Activated T-cell treated with anti-CD3 and anti-CD28 coated beads, Interleukin-2, amount 50 U/mL, for 4 hours (primary cell): Measurements from ENCODE around the gene GLS. TPM values are rescaled to one million over a fixed set of nuclear protein-coding genes. Genes with fewer than 3 reads are reported as not detected.
A peak's percentile ranks its signal among the peaks of the same experiment; 100 is the strongest.

Experiments
- ATAC-seq, 2 donors: fragments of 200-7000 bp; cut with Tn5 transposase; one replicate each; pipeline ENCODE4 v1.10.0; 2021
- DNase-seq: peaks from one replicate; pipeline ENCODE4 v3.0.0-alpha.2; 2020
- H3K27me3 Mint-ChIP-seq: one replicate; pipeline ENCODE4 v1.8.0; 2021; ENCODE audit warnings: low read depth, mixed read lengths
- H3K36me3 Mint-ChIP-seq: one replicate; pipeline ENCODE4 v1.8.0; 2022; ENCODE audit warnings: mixed read lengths; ENCODE audit not compliant: insufficient read depth
- H3K4me1 Mint-ChIP-seq: one replicate; pipeline ENCODE4 v1.8.0; 2021; ENCODE audit warnings: low read depth, mixed read lengths
- H3K4me3 Mint-ChIP-seq: one replicate; pipeline ENCODE4 v1.8.0; 2021; ENCODE audit warnings: mild to moderate bottlenecking, moderate library complexity, mixed read lengths
- H3K9me3 Mint-ChIP-seq: one replicate; pipeline ENCODE4 v1.8.0; 2021; ENCODE audit warnings: mixed read lengths
- total RNA-seq, 3 donors: library from RNA; stranded (reverse); gene quantifications; one replicate each; pipeline ENCODE4 v1.2.1, GENCODE V29; 2021

GLS gene
- total RNA-seq, 3 donors from 2014 or later: 371 to 409 (median 377) TPM

- Mint-ChIP-seq H3K36me3 (peaks cover 88% of the 10 kb centered on the region), H3K4me3 (no peak overlapping the region), H3K9me3 (peaks cover 3% of the 10 kb centered on the region), H3K27me3 (no peaks in the 10 kb centered on the region), H3K4me1 (peaks cover 57% of the 10 kb centered on the region)
- DNase-seq: no peak
- ATAC-seq: no peak
These were observed 121.0 kb downstream of the GLS start for GRCh38 chr2:191001624-191002023.

GRCh38 chr2:191003405-191004309 lies 123.0 kb downstream of the GLS start:
- Mint-ChIP-seq H3K4me3 (no peak overlapping the region), H3K4me1 (peaks cover 69% of the 10 kb centered on the region), H3K9me3 (peaks cover 3% of the 10 kb centered on the region), H3K36me3 (peaks cover 92% of the 10 kb centered on the region), H3K27me3 (no peaks in the 10 kb centered on the region)
- no peak for DNase-seq
- no peak for ATAC-seq

GRCh38 chr2:191006297-191006696 lies 125.7 kb downstream of the GLS start:
- Mint-ChIP-seq H3K36me3 (peaks cover 84% of the 10 kb centered on the region), H3K4me1 (peaks cover 76% of the 10 kb centered on the region), H3K4me3 (no peak overlapping the region), H3K27me3 (no peaks in the 10 kb centered on the region), H3K9me3 (peaks cover 3% of the 10 kb centered on the region)
- DNase-seq (no peak), ATAC-seq (no peak)

- no peak for DNase-seq
- no peak for ATAC-seq
- H3K4me3 Mint-ChIP-seq: peak overlapping the region; percentile 17
- peaks cover 3% of the 10 kb centered on the region for H3K9me3 Mint-ChIP-seq
- peaks cover 74% of the 10 kb centered on the region for H3K4me1 Mint-ChIP-seq
- no peaks in the 10 kb centered on the region for H3K27me3 Mint-ChIP-seq
- peaks cover 85% of the 10 kb centered on the region for H3K36me3 Mint-ChIP-seq
These were observed 126.6 kb downstream of the GLS start for GRCh38 chr2:191006997-191007783.

- DNase-seq (no peak), ATAC-seq (no peak)
- Mint-ChIP-seq H3K36me3 (peaks cover 74% of the 10 kb centered on the region), H3K9me3 (peaks cover 3% of the 10 kb centered on the region), H3K27me3 (no peaks in the 10 kb centered on the region), H3K4me3 (peak overlapping the region; percentile 19), H3K4me1 (peaks cover 66% of the 10 kb centered on the region)
These were observed 127.7 kb downstream of the GLS start for GRCh38 chr2:191008286-191008685.

GRCh38 chr2:191009541-191010374 lies 129.1 kb downstream of the GLS start:
- Mint-ChIP-seq H3K4me3 (peak overlapping the region; percentile 31), H3K9me3 (peaks cover 3% of the 10 kb centered on the region), H3K27me3 (no peaks in the 10 kb centered on the region), H3K4me1 (peaks cover 55% of the 10 kb centered on the region), H3K36me3 (peaks cover 59% of the 10 kb centered on the region)
- ATAC-seq: no peak
- DNase-seq: no peak

GRCh38 chr2:191010887-191011885 lies 130.6 kb downstream of the GLS start:
- Mint-ChIP-seq H3K4me1 (peaks cover 46% of the 10 kb centered on the region), H3K9me3 (no peaks in the 10 kb centered on the region), H3K27me3 (no peaks in the 10 kb centered on the region), H3K36me3 (peaks cover 47% of the 10 kb centered on the region), H3K4me3 (no peak overlapping the region)
- DNase-seq: no peak
- no peak for ATAC-seq

- no peak overlapping the region for H3K4me3 Mint-ChIP-seq
- DNase-seq (no peak), ATAC-seq (no peak)
- H3K36me3 Mint-ChIP-seq: peaks cover 36% of the 10 kb centered on the region
- H3K4me1 Mint-ChIP-seq: peaks cover 44% of the 10 kb centered on the region
- peaks cover 5% of the 10 kb centered on the region for H3K9me3 Mint-ChIP-seq
- no peaks in the 10 kb centered on the region for H3K27me3 Mint-ChIP-seq
These were observed 131.7 kb downstream of the GLS start for GRCh38 chr2:191012346-191012745.

- ATAC-seq: peak; percentile 11 to 26
- Mint-ChIP-seq H3K27me3 (no peaks in the 10 kb centered on the region), H3K36me3 (peaks cover 29% of the 10 kb centered on the region), H3K9me3 (peaks cover 5% of the 10 kb centered on the region), H3K4me3 (no peak overlapping the region), H3K4me1 (peaks cover 42% of the 10 kb centered on the region)
- DNase-seq: no peak
These were observed 132.4 kb downstream of the GLS start for GRCh38 chr2:191012845-191013681.

- DNase-seq (no peak), ATAC-seq (no peak)
- H3K27me3 Mint-ChIP-seq: no peaks in the 10 kb centered on the region
- H3K36me3 Mint-ChIP-seq: peaks cover 23% of the 10 kb centered on the region
- peaks cover 42% of the 10 kb centered on the region for H3K4me1 Mint-ChIP-seq
- peaks cover 5% of the 10 kb centered on the region for H3K9me3 Mint-ChIP-seq
- H3K4me3 Mint-ChIP-seq: no peak overlapping the region
These were observed 133.0 kb downstream of the GLS start for GRCh38 chr2:191013682-191013931.

- Mint-ChIP-seq H3K36me3 (peaks cover 20% of the 10 kb centered on the region), H3K27me3 (no peaks in the 10 kb centered on the region), H3K4me3 (no peak within 1 kb of the TSS), H3K9me3 (peaks cover 5% of the 10 kb centered on the region), H3K4me1 (peaks cover 44% of the 10 kb centered on the region)
- DNase-seq (peak; percentile 98), ATAC-seq (peak; percentile 86 to 87)
These were observed 133.5 kb downstream of the GLS start, which contains the start of gene STAT1 for GRCh38 chr2:191013932-191014652. STAT1 (minus strand) TSS chr2:191014171; CDS start chr2:191010003, 4,168 bp downstream.

- ATAC-seq (peak; percentile 1 to 6), DNase-seq (no peak)
- H3K27me3 Mint-ChIP-seq: no peaks in the 10 kb centered on the region
- peaks cover 5% of the 10 kb centered on the region for H3K9me3 Mint-ChIP-seq
- peaks cover 16% of the 10 kb centered on the region for H3K36me3 Mint-ChIP-seq
- H3K4me1 Mint-ChIP-seq: peaks cover 46% of the 10 kb centered on the region
- no peak overlapping the region for H3K4me3 Mint-ChIP-seq
These were observed 134.0 kb downstream of the GLS start for GRCh38 chr2:191014653-191015020.
